Measurements from ENCODE around the gene PPP1R14B.

- TF ChIP-seq EZH2phosphoT487 (IDR thresholded peaks at IDR 0.05; ENCODE audit: insufficient read depth, low read depth), result no peak
- no peak for TF ChIP-seq EZH2 (IDR thresholded peaks at IDR 0.05; ENCODE audit: insufficient read depth, poor library complexity, severe bottlenecking)
Measured at GRCh38 chr11:64289002-64289564, 42.3 kb upstream of the PPP1R14B start.

Data from GM23248 (cell line).